SK-N-MC (cell line): ENCODE data around the gene CNOT10.
"Not testable (repeated sequence)": the region's sequence is repeated elsewhere in the genome, so short reads cannot be mapped to it uniquely, and the experiment has no call there.

Experiments used
- EZH2 ChIP-seq: fragments of 200-600 bp; sonication (generic); IDR thresholded peaks from one replicate; pipeline ENCODE4 v1.6.1; 2017; ENCODE audit warnings: antibody characterized with exemption
- POLR2AphosphoS5 ChIP-seq: IDR thresholded peaks from 2 replicates; pipeline ENCODE4 v1.6.1; 2012; ENCODE audit warnings: mild to moderate bottlenecking, low read depth, low read length, borderline replicate concordance

DNA sequence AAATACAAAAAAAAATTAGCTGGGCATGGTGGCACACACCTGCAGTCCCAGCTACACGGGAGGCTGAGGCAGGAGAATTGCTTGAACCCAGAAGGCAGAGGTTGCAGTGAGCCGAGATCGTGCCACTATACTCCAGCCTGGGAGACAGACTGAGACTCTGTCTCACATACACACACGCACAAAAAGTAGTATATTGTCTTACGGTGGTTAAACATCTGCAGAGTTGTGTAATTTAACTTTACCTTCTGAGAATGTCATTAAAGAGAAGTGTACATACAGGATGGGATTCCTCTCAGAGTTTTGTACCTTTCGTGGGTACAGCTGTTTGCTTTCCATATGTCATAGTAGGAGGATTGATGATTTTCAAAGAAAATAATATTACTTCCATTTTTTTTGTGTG is 58.5 kb downstream of the CNOT10 start:
- not testable (repeated sequence) for TF ChIP-seq EZH2, POLR2AphosphoS5
